NCI-H2227 treated with DMSO at 0.1 percent for 48 hours (cell line): ENCODE results near the gene FASTKD1.

Experiments
- DNase-seq: peaks from one replicate; lab custom pipeline; 2025; lab: John Stamatoyannopoulos, UW

The FASTKD1 gene

DNA sequence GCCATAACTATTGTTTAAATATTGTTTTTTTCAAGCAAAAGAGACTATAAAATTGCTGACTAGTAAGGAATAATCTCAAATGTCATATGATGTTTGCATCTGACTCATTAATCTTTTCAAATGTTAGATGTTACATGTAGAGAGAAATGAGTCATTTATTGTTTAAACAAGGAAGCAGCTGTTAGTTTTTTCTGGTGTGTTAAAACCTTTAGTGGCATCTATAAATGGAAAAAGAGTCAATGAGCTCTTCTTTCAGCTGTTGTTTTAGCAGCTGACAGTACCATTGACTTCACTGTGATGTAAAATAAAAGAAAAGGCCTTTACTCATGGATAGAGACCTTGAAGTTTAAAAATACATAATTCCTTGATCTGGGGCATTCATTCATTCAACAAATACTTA lies 66.0 kb downstream of the FASTKD1 start:
- DNase-seq, result no peak

DNA sequence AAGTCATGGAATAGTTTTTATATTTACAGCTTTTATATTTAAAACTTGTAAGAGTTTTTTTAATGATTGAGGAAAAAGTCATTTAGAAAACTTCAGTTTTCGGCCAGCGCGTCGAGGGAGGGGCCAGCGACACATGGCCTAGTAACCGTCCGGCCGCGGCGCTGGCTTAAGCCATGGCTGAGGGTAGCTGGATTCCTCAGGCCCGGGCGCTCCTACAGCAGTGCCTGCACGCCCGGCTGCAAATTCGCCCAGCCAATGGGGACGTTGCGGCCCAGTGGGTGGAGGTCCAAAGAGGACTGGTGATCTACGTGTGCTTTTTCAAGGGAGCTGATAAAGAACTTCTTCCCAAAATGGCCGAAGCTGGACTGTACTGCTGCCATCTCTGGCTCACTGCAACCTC lies 69.0 kb downstream of the FASTKD1 start:
- DNase-seq, result no peak

DNA sequence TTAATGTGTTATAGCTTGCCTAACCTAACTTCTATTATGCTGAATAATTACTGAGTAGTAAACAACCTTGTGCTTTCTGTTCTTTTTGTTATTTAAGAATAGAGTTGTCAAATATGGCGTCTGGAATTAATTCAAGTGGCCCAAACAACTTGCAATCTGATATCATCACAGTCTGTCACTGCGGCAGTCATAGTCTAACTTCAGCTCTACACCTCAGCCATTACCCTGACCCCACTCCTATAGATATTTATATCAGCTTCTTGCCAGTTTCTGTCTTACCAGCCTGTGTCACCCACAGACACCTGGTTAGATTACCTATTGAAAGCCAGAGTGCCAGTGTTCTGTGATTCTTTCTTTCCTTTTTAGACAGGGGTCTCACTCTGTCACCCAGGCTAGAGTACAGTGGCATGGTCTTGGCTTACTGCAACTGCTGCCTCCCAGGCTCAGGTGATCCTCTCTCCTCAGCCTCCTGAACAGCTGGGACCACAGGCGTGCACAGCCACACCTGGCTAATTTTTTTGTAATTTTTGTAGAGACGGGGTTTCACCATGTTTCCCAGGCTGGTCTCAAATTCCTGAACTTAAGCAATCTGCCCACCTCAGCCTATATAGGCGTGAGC lies 78.2 kb downstream of the FASTKD1 start:
- no peak for DNase-seq

DNA sequence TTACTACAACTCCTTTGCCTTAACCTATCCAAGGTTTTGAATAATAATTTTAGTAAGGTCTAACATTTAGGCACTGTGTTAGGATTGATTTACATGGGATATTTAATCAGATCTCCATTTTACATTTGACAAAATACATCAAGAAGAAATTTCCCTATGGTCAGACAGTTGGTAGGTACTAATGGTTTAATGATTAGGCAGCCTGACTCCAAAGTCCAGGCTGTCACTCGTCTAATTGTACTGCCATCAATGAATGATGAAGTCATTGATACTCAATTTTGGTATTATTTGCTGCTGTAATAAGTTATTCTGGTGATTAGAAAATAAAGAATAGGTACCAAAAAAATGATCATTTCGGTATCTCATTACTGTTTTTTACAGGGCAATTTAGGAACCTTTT lies 80.3 kb downstream of the FASTKD1 start:
- DNase-seq, result no peak

DNA sequence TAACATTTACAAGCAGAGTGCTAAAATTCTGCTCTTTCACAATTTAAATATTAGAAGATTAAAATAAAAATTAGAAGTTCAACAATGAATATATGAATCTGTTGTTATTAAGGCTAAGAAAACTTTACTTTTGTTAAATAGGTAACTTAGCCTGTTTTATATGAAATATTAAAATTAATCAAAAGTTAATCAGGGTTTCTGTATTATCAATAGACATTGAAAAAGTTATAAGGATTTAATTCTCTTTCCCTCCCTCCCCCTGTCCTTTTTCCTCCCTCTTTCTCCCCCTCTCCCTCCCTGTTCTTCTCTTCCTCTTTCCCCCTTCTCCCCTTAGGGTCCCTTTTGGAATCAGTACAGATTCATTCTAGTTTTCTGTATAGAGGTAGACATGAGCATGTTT lies 82.3 kb downstream of the FASTKD1 start:
- no peak for DNase-seq

DNA sequence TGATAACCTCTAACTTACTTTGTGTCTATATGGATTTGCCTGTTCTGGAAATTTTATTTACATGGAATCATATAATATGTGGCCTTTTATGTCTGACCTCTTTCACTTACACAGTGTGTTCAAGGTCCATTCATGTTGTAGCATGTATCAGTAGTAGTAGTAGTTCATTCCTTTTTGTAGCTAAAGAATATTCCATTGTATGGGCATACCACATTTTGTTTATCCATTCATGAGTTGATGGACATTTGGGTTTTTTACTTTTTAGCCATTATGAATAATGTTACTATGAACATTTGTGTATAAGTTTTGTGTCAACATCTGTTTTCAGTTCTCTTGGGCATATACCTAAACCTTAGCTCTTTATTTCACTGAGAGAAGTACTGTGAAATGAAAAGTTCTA lies 82.8 kb downstream of the FASTKD1 start:
- DNase-seq, result no peak

DNA sequence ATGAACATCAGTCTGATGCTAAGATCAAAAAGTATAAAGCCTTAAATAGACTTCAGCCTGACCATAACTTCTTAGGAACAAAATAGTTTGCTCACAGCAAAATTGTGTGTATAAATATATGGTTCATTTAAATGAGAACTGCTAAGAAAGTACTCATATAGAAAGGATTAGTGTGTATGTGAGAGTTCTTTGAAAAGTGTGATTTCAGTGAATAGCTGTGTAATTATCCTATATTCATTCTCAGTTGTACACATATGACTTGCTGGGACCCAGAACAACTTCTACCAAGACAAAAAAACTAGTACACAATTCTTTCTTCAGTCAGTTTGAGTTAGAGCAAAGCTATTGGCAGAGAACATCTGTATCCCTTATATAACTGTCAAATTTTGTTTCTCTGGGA lies 87.2 kb downstream of the FASTKD1 start:
- no peak for DNase-seq

DNA sequence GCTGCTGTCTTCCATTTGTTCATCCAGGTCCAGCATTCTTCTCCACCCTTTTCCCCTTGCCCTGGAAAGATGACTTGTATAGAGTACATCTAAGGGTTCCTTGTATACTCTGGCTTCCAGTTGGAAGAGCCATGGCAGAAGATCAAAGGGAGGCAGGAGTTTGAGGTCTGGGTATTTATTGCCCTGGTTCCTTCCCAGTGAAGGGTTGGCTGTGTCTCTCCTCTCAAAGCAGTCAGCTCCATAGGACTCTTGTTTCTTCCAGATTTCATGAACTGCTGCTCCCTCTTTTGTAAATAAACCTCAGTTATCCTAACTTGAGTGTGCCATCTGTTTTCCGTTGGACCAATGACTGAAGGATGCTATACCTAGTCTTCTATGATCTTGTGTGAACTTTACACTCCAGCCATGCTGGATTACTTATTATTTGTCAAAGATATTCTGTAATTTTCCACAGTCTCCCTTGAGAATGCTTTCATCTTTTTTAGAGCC lies 88.0 kb downstream of the FASTKD1 start:
- no peak for DNase-seq

DNA sequence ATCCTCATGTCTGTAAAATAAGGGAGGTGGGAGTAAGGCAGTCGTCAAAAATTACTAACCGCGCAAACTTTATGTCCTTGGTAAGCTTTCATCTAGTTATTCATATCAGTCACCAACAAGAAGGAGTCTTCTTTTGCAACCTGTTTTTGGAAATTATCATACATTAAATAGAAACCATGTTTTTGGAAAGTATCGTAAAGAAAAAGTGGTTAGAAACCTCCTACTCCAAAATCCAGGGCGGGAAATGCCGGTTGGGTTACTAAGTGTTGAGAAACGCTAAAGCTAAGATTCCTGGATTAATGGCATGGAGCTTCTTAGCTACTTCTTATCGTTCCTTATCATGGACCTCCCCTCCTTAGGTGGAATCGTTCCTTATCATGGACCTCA lies 93.6 kb downstream of the FASTKD1 start:
- DNase-seq, result no peak
